ENCODE data around the gene SETD2.

SETD2 gene

DNA sequence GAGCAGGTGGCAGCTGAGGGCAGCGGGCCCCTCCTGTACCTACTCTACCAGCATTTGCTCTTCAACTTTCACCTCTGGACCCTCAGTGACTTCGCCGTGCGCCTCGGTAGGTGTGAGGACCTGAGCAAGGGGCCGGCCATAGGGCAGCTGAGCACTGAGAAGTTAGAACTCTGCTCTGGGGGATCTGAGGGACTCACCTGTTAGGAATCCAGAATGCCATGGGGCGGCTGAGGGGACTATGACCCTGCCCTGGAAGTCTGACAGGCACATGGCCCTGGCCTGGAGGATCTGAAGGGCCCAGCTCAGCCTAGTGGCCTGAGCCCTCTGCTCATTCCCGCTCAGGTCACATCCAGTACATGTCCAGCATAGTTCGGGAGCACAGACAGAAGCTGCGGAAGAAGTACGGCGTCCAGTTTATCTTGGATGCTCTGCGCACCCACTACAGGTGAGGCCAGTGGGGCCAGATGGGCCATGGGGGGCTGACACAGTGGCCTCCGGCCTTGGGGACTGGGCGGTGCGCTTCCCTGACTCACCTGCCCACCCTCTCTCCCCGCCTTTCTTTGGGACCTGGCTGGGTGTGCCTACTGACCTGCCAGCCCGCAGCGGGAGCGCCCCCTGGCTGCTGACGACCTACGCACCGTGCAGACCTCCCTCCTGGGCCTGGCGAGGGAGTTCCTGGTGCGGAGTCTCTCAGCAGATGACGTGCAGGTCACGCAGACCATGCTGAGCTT, 165.6 kb downstream of the SETD2 start:
- peak; percentile 94 for DNase-seq (ENCODE audit: low read depth, low spot score)

- DNase-seq (ENCODE audit: low read depth, low spot score): no peak
Observed at GRCh38 chr3:46997453-46998091, 166.3 kb downstream of the SETD2 start.

- DNase-seq (ENCODE audit: low read depth, low spot score): no peak
Observed at GRCh38 chr3:46996689-46997452, 167.0 kb downstream of the SETD2 start.

- no peak for DNase-seq (ENCODE audit: low read depth, low spot score)
Observed at GRCh38 chr3:46995901-46996562, 167.9 kb downstream of the SETD2 start.

- no peak for DNase-seq (ENCODE audit: low read depth, low spot score)
Observed at GRCh38 chr3:46994801-46995731, 168.8 kb downstream of the SETD2 start.

DNA sequence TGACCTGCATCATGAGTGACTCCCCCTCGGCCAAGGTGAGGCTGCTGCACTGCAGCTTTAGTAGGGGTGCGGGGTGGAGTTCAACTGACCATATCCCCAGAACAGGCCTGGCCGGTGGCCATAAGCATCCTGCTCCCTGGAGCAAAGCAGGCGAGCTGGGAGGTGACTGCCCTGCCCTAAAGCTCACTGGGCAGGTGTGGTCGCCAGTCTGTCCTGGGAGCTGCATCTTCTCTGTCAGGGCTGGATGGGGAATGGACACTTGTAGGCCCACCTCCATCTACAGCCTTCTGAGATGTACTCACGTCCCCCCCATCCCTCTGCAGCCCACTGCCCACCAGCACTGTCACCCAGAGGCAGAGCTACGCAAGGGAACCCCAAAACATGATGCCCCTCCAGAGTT, 169.9 kb downstream of the SETD2 start:
- no peak for DNase-seq (ENCODE audit: low read depth, low spot score)

DNA sequence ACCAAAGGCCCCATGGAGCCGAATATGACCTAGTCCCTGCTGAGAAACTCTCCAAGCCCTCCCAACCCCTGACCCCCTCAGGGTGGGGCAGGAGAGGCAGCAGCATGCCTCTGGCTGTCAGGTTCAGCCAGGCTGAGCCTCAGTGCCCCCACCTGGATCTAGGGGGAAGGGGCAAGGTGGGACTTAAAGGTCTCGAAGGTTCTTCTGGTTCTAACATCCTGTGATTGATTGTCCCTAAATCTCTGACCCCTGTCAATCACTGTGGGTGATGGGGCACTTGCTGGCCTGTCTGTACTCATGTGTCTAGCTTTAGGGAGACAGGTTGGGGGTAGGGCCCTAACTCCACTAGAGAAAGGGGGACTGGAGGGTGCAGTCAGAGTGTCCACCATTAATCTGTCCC, 170.6 kb downstream of the SETD2 start:
- DNase-seq (ENCODE audit: low read depth, low spot score): no peak

GRCh38 chr3:46992231-46992630, 171.7 kb downstream of the SETD2 start:
- DNase-seq (ENCODE audit: low read depth, low spot score): no peak

- DNase-seq (ENCODE audit: low read depth, low spot score): no peak
Observed at GRCh38 chr3:46991406-46992165, 172.3 kb downstream of the SETD2 start.

DNA sequence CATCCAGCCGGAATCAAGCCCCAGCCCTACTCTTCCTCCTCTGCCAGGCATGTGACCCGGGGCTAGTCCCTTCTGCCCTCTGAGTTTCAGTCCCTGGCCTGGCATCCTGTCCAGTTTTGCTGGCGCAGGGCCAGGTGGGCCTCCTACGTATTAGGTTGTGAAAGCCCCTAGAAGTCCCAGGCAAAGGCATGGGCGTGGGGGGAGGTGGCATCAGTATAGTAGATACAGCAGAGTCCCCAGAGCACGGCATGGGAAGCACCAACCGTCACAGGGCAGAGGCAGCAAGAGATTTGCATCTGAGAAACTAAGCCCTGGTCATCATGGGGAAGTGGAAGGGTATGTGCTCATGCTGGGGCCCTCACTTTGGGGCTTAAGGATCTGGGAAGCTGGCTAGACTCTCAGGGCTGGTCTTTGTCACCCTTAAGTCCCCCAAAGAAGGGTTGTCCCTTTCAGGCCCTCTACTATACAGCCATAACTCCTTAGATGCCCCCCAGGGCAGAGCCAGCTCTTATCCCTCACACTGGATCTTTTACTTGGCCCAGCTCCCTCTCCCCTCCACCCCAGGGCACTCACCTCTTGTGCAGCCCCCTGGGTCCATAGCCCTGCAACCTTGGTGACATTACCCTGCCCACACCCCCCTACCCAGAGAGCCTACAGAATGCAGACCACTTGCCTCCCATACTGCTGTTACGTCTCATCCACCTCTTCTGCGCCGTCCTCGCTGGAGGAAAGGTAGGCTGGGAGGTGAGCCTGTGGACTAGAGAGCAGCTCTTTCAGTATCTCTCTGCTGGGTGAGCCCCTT, 173.1 kb downstream of the SETD2 start:
- no peak for DNase-seq (ENCODE audit: low read depth, low spot score)

- no peak for DNase-seq (ENCODE audit: low read depth, low spot score)
Observed at GRCh38 chr3:46989146-46989810, 174.6 kb downstream of the SETD2 start.

GRCh38 chr3:46988616-46989015, 175.3 kb downstream of the SETD2 start:
- no peak for DNase-seq (ENCODE audit: low read depth, low spot score)

- DNase-seq (ENCODE audit: low read depth, low spot score): peak; percentile 77
Observed at GRCh38 chr3:46987743-46988401, 176.0 kb downstream of the SETD2 start.

DNA sequence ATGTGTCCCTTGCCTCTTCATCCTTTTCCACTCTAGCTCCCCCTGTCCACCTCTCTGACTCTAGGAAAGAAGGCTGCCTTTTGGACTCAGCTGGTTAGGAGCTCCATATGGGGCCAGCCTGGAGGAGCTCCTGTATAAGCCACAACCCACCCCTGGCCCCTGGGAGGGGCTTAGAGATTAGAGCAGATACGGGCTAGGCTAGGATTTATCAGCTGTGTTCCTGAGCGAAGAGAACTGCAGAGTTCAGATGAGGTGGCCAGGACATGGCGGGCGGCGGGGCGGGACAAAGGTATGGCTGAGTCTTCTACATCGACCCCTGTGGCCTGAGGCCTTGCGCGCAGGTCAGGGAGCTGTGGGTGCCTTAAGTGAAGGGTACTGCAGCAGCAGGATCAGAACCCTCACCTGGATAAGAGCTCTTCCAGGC, 176.6 kb downstream of the SETD2 start:
- DNase-seq (ENCODE audit: low read depth, low spot score): peak; percentile 81

DNA sequence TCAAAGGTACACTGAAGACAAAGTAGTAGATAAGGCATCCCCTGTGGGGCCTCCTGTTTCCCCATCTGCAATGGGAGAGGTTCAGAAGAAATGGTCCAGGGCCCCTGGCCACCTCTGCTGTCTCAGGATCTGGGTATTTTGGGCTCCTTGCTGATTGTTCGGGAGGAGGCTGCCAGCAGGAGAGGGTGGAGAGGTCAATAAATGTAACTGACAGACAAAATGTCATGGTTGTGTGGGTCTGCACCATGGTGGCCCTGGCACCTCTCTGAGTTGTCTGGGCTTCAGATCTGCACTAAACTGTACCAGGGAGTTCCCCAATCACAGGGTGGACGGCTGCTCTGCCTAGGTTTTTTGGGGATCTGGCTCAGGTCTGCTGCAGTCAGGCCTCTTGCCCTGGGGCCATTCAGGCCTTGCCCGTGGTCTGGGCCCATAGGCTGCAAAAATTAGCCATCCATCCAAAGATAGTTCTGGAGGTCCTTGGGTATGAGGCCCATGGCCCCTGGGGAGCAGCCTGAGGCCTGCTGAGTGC, 177.1 kb downstream of the SETD2 start:
- DNase-seq (ENCODE audit: low read depth, low spot score): no peak

- DNase-seq (ENCODE audit: low read depth, low spot score): no peak
Observed at GRCh38 chr3:46986055-46986730, 177.7 kb downstream of the SETD2 start.

DNA sequence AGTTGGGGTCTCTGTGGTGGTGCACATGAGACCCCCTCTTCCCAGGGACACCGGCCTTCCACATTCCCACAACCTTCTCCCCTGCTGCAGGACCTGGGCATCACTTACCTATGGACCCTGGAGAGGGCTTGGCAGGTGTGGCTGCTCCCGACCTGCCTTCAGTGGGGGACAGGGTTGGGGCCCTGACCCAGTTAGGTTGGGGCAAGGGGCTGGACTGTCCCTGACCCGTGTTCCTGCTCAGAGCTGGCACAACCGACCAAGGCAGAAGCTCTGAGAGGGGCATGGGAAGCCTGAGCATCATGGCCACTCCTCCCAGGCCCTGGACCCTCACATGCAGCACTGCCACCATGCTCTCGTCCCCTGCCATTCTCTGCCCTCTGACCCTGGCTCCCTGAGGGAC, 178.3 kb downstream of the SETD2 start:
- DNase-seq (ENCODE audit: low read depth, low spot score): no peak

All from ELF-1 (cell line).